Epithelial cell of proximal tubule (primary cell): ENCODE measurements around the gene ARL8B. TPM values are rescaled to one million over a fixed set of nuclear protein-coding genes. Genes with fewer than 3 reads are reported as not detected.
"Not testable (repeated sequence)": the region's sequence is repeated elsewhere in the genome, so short reads cannot be mapped to it uniquely, and the experiment has no call there.

Experiments used
- DNase-seq: peaks from one replicate; pipeline ENCODE4 v3.0.0-alpha.2; 2011; ENCODE audit warnings: low read depth
- H3K4me3 ChIP-seq: 2 replicates; pipeline ENCODE4 v1.5.1; 2011; ENCODE audit warnings: low read depth, mild to moderate bottlenecking, low read length
- CTCF ChIP-seq: conservative IDR thresholded peaks from 2 replicates; pipeline ENCODE4 v1.5.1; 2012; ENCODE audit warnings: low read depth, mild to moderate bottlenecking, low read length
- total RNA-seq: library from RNA; depleted of rRNA; stranded (reverse); fragments of >200 nt; gene quantifications from 2 replicates; pipeline ENCODE4 v1.2.3, GENCODE V29; 2015

ARL8B gene
- 23.7 and 31.1 TPM in 2 replicates for total RNA-seq

- peak within 1 kb of the TSS; percentile 90 for H3K4me3 ChIP-seq
- peak; percentile 94 for TF ChIP-seq CTCF
- DNase-seq = no peak
Observed at GRCh38 chr3:5122030-5122740, at the start of gene ARL8B. Gene ARL8B (plus strand): TSS chr3:5122292. CDS start chr3:5122466, 174 bp downstream.

GRCh38 chr3:5073374-5074085, 48.6 kb upstream of the ARL8B start:
- no peak overlapping the region for H3K4me3 ChIP-seq
- no peak for TF ChIP-seq CTCF
- DNase-seq = no peak

- TF ChIP-seq CTCF = no peak
- no peak overlapping the region for H3K4me3 ChIP-seq
- no peak for DNase-seq
Observed at GRCh38 chr3:5078151-5078550, 43.9 kb upstream of the ARL8B start.

- DNase-seq = no peak
- H3K4me3 ChIP-seq = no peak overlapping the region
- no peak for TF ChIP-seq CTCF
Observed at GRCh38 chr3:5079761-5080160, 42.3 kb upstream of the ARL8B start.

GRCh38 chr3:5080779-5081550, 41.1 kb upstream of the ARL8B start:
- DNase-seq = no peak
- TF ChIP-seq CTCF = no peak
- H3K4me3 ChIP-seq = no peak overlapping the region

GRCh38 chr3:5081973-5082788, 39.9 kb upstream of the ARL8B start:
- not testable (repeated sequence) for H3K4me3 ChIP-seq, DNase-seq

- no peak for TF ChIP-seq CTCF
- no peak overlapping the region for H3K4me3 ChIP-seq
- no peak for DNase-seq
Observed at GRCh38 chr3:5082789-5083115, 39.3 kb upstream of the ARL8B start.
